ENCODE measurements around the gene NMNAT3. TPM values are rescaled to one million over a fixed set of nuclear protein-coding genes. Genes with fewer than 3 reads are reported as not detected.

NMNAT3 gene
- total RNA-seq, 2 donors from 2014 or later = 3.0 to 14.1 TPM

DNA sequence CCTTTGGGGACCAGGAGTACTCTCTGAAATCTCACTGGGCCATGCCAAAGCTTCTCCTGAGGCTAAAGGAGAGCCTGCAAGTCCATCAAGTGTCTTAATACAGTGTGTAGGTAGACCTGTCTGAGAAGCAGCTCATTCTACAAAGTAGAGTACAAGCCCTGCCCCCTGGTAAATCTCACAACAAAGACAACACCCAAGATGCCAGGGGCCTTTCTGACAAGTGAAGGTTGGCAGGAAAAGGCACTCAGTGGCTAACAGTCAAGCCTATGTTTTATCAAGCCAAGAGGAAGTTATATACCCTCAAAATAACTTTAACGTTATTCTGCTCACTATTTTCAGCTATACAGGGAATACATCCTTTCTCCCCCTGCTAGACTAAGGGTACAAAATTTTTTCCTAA is 58.3 kb downstream of the NMNAT3 start:
- ATAC-seq (ENCODE audit: insufficient number of reproducible peaks, low FRiP score, low read depth) (no peak), DNase-seq (ENCODE audit: low spot score) (no peak)
- Histone ChIP-seq H3K27ac (no peak overlapping the region), H3K27me3 (replicated peaks; ENCODE audit: insufficient read depth) (no peaks in the 10 kb centered on the region), H3K4me1 (ENCODE audit: control insufficient read depth in 1 of 2, low read depth in 2 of 2) (no peaks in the 10 kb centered on the region), H3K9me3 (no peaks in the 10 kb centered on the region), H3K36me3 (no peaks in the 10 kb centered on the region), H3K4me3 (no peak overlapping the region)
- TF ChIP-seq CTCF (IDR thresholded peaks at IDR 0.05) = no peak

DNA sequence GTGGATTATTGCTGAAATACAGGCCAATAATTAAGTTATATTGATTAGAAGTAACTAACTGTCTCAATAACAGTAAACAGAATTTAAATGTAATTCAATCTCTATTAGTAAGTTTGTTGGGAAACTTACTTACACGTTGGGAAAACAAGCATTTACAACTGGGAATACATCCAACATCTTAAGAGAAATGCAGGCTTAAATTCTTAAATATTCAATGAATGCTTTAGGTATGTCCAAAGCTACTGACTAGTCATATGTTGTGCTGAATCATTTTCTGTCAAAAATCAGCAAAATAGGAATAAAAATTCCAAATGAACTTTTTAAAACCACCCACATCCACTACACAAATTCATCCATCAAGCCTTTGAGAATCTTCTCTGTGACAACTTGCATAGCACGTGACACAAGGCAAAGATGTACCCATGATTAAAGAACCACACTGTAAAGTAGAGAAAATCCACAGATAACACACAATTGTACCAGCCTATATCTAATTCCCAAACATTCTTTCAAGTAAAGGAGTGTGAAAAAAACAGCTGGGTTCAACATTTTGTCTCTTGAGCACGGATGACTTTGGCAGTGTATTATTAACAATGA is 60.0 kb downstream of the NMNAT3 start:
- H3K27me3 ChIP-seq (replicated peaks; ENCODE audit: insufficient read depth) = no peaks in the 10 kb centered on the region
- ATAC-seq (ENCODE audit: insufficient number of reproducible peaks, low FRiP score, low read depth) (no peak), DNase-seq (ENCODE audit: low spot score) (no peak)
- no peaks in the 10 kb centered on the region for H3K36me3 ChIP-seq
- H3K4me1 ChIP-seq (ENCODE audit: control insufficient read depth in 1 of 2, low read depth in 2 of 2) = no peaks in the 10 kb centered on the region
- H3K27ac ChIP-seq = no peak overlapping the region
- no peak overlapping the region for H3K4me3 ChIP-seq
- no peaks in the 10 kb centered on the region for H3K9me3 ChIP-seq
- TF ChIP-seq CTCF (IDR thresholded peaks at IDR 0.05) = no peak

DNA sequence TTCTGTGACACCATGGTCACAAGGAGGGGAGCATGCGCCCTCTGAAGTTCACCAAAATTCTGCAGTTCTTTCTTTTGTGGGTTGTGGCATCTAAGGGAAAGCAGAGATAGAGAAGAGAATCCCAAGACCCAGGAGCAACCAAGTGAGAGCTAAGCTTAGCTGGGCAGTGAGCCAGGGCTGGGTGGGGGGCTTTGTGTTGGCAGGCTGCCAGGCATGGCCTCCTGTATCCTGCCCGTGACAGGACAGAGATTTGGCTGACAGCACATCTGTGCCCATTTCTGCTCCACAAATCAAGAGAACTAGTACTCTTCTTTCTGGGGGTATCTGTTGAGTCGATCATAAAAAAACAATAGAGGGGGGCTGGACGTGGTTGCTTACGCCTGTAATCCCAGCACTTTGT is 66.2 kb downstream of the NMNAT3 start:
- no peak for TF ChIP-seq CTCF (IDR thresholded peaks at IDR 0.05)

GRCh38 chr3:139610886-139611285 is 66.9 kb downstream of the NMNAT3 start:
- H3K9me3 ChIP-seq = no peaks in the 10 kb centered on the region
- TF ChIP-seq CTCF (IDR thresholded peaks at IDR 0.05) = no peak
- H3K4me3 ChIP-seq = no peak overlapping the region
- no peaks in the 10 kb centered on the region for H3K36me3 ChIP-seq
- H3K27ac ChIP-seq = no peak overlapping the region
- no peak for DNase-seq (ENCODE audit: low spot score)
- H3K4me1 ChIP-seq (ENCODE audit: control insufficient read depth in 1 of 2, low read depth in 2 of 2) = no peaks in the 10 kb centered on the region
- no peaks in the 10 kb centered on the region for H3K27me3 ChIP-seq (replicated peaks; ENCODE audit: insufficient read depth)
- no peak for ATAC-seq (ENCODE audit: insufficient number of reproducible peaks, low FRiP score, low read depth)

More for the DNA sequence above, 66.2 kb downstream of the NMNAT3 start:
- ATAC-seq (ENCODE audit: insufficient number of reproducible peaks, low FRiP score, low read depth) = no peak
- Histone ChIP-seq H3K9me3 (no peaks in the 10 kb centered on the region), H3K27ac (no peak overlapping the region), H3K36me3 (no peaks in the 10 kb centered on the region), H3K4me1 (ENCODE audit: control insufficient read depth in 1 of 2, low read depth in 2 of 2) (no peaks in the 10 kb centered on the region), H3K27me3 (replicated peaks; ENCODE audit: insufficient read depth) (no peaks in the 10 kb centered on the region), H3K4me3 (no peak overlapping the region)
- no peak for DNase-seq (ENCODE audit: low spot score)

- no peak for TF ChIP-seq CTCF (IDR thresholded peaks at IDR 0.05)
- H3K27me3 ChIP-seq (replicated peaks; ENCODE audit: insufficient read depth) = no peaks in the 10 kb centered on the region
- H3K4me1 ChIP-seq (ENCODE audit: control insufficient read depth in 1 of 2, low read depth in 2 of 2) = no peaks in the 10 kb centered on the region
- no peak overlapping the region for H3K4me3 ChIP-seq
- H3K27ac ChIP-seq = no peak overlapping the region
- DNase-seq (ENCODE audit: low spot score) (no peak), ATAC-seq (ENCODE audit: insufficient number of reproducible peaks, low FRiP score, low read depth) (no peak)
- H3K36me3 ChIP-seq = no peaks in the 10 kb centered on the region
- no peaks in the 10 kb centered on the region for H3K9me3 ChIP-seq
Measured at GRCh38 chr3:139608924-139609323, 68.8 kb downstream of the NMNAT3 start.

Measured in thoracic aorta (tissue), 2 donors.